ENCODE data around the gene ZNRF1.
"Not testable (repeated sequence)": the region's sequence is repeated elsewhere in the genome, so short reads cannot be mapped to it uniquely, and the experiment has no call there.

DNA sequence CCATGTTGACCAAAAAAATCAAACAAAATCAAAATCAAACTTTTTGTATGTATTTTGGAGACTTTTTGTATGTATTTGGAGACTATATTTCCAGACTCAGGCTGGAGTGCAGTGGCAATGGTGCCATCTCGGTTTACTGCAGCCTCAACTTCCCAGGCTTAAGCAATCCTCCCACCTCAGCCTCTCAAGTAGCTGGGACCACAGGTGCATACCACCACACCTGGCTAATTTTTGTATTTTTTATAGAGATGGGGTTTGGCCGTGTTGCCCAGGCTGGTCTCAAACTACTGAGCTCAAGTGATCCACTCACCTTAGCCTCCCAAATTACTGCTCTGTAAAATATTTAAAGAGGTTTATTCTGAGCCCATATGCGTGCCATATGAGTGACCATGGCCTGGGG is 9.0 kb upstream of the ZNRF1 start:
- TF ChIP-seq, protein P1, sequence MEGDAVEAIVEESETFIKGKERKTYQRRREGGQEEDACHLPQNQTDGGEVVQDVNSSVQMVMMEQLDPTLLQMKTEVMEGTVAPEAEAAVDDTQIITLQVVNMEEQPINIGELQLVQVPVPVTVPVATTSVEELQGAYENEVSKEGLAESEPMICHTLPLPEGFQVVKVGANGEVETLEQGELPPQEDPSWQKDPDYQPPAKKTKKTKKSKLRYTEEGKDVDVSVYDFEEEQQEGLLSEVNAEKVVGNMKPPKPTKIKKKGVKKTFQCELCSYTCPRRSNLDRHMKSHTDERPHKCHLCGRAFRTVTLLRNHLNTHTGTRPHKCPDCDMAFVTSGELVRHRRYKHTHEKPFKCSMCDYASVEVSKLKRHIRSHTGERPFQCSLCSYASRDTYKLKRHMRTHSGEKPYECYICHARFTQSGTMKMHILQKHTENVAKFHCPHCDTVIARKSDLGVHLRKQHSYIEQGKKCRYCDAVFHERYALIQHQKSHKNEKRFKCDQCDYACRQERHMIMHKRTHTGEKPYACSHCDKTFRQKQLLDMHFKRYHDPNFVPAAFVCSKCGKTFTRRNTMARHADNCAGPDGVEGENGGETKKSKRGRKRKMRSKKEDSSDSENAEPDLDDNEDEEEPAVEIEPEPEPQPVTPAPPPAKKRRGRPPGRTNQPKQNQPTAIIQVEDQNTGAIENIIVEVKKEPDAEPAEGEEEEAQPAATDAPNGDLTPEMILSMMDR (IDR thresholded peaks at IDR 0.05) = not testable (repeated sequence)
- not testable (repeated sequence) for TF ChIP-seq POLR2A (IDR thresholded peaks at IDR 0.05)

Measured in right lobe of liver (tissue), 4 donors.